GM15510 (cell line): ENCODE measurements around the gene RGR.

ENCODE experiments used
- POLR2A ChIP-seq: IDR thresholded peaks from 3 replicates; pipeline ENCODE4 v1.6.1; 2011; ENCODE audit warnings: borderline replicate concordance; ENCODE audit not compliant: insufficient read length; ENCODE audit errors: extremely low read depth

The RGR gene

DNA sequence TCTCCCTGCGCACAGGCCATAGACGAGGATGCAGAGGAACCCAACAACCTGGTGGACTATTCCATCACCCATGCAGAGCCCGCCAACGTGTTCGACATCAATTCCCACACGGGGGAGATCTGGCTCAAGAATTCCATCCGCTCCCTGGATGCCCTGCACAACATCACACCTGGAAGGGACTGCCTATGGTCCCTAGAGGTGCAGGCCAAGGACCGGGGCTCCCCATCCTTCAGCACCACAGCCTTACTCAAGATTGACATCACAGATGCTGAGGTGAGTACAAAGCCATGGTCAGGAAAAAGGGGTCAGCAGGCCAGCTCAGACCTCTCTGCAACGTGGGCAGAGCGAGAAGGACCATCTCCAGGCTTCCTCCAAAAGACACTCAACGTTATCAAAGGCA is 31.8 kb upstream of the RGR start:
- no peak for TF ChIP-seq POLR2A

DNA sequence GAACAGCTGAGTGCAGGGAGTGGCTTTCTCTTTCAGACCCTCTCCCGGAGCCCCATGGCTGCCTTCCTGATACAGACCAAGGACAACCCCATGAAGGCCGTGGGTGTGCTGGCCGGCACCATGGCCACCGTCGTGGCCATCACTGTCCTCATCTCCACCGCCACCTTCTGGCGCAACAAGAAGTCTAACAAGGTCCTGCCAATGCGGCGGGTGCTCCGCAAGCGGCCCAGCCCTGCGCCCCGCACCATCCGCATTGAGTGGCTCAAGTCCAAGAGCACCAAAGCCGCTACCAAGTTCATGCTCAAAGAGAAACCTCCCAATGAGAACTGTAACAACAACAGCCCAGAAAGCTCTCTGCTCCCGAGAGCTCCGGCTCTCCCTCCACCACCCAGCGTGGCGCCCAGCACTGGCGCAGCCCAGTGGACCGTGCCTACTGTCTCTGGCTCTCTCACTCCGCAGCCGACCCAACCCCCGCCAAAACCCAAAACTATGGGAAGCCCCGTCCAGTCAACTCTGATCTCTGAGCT is 30.7 kb upstream of the RGR start:
- TF ChIP-seq POLR2A: no peak

DNA sequence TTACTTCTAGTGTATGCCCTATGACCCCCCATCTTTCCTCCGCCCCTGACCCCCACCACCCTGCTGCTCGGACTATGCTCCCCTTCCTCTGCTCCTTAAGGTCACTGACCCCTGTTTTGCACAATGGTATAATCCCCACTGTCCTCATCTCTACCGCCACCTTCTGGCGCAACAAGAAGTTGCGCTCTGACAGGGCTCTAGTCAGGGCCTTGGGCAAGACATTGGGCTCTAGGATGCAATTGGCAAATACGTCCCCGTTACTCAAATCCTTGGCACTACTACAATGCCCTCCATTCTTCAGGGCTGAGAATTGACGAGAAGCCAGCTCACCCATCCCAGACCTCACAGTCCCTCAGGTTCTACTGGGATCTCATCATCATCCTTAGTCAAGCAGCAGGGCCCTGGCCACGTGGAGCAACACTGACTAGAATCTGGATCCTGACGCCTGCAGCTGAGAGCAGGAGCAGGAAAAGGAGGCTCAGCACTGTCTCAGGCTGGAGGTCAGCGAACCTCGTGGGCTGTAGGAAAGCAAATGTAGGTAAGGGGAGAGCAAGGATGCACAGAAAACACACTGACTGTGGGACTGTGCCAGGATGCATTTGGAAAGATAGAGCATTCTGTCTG is 30.1 kb upstream of the RGR start:
- no peak for TF ChIP-seq POLR2A

DNA sequence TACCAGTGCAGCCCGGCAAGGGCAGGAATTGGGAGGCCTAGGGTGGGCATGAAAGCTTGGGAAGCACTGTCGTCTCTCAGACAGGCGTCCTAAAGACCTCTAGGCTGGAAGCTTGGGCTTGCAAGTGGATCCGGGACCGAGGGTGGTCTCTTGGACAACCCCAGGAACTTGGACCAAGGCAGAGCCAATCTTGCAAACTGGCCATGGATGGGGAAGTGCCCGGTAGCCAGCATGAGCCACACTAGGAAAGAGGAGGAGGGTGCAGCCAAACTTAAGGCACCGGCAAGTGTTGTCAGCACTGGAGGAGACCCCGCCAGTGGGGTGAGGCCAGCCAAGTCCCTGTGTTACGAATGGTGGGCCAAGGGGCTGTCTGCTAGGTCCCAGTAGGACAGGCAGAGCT is 28.0 kb upstream of the RGR start:
- TF ChIP-seq POLR2A: no peak

DNA sequence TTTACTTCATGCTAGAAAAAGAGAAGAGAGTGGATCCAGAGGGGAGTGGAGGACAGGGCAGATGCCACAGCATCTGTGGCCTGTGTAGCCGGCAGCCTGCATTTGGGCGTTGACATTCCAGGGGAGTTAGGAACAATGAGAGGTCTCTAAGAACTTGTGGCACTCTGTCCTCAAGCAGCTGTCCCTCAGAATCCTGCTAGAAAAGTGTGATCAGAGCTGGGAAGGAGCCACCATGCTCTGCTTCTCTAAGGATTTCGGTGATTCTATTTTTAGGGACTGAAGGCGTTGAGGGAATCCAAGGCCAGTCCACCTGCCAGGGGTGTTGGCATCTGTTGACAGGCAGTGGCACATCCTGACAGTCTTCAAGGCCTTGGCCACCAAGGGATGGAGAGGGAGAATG is 27.1 kb upstream of the RGR start:
- no peak for TF ChIP-seq POLR2A

DNA sequence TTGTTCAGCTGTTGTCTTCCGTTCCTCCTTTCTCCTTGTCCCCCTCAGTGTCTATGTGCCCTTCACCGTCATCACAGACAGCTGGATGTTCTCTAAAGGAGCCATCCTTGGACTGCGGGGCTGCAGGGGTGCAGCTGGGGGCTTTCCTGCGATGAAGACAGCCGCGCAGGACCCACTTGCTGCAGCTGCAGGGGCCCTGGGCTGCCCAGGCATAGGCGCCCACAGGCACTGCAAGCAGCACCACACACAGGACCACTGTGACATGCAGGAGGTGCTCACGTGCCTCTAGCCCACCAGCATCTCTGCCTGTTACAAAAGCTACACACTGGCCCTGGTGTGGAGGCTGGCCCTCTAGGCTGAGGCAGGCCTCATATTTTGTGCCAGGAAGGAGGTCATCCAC is 22.9 kb upstream of the RGR start:
- no peak for TF ChIP-seq POLR2A

DNA sequence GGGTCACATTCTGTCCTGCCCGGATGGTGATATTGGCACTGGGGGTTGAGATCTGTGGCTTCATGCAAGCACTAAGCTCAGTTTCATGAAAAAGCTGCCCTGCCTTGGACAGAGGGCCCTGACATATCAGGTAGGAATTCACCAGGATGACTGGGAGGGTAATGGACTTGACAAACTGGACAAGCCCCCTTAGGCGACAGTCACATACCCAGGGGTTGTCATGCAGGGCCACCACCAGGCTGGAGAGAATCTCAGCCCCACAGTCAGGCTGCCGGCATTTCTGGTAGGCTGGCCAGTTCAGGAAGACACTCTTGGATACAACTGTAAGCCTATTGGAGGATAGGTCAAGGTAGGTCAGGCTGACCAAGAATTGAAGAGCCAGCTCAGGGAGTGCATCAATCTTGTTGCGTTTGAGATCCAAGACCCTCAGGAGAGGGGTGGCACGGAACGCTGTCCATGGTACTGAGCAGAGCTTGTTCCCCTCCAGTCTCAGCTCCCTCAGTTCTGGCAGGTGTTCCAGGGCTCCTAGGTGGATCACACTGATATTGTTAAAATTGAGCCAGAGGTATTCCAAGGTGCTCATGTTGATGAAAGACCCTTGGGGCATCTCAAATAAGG is 20.3 kb upstream of the RGR start:
- no peak for TF ChIP-seq POLR2A

DNA sequence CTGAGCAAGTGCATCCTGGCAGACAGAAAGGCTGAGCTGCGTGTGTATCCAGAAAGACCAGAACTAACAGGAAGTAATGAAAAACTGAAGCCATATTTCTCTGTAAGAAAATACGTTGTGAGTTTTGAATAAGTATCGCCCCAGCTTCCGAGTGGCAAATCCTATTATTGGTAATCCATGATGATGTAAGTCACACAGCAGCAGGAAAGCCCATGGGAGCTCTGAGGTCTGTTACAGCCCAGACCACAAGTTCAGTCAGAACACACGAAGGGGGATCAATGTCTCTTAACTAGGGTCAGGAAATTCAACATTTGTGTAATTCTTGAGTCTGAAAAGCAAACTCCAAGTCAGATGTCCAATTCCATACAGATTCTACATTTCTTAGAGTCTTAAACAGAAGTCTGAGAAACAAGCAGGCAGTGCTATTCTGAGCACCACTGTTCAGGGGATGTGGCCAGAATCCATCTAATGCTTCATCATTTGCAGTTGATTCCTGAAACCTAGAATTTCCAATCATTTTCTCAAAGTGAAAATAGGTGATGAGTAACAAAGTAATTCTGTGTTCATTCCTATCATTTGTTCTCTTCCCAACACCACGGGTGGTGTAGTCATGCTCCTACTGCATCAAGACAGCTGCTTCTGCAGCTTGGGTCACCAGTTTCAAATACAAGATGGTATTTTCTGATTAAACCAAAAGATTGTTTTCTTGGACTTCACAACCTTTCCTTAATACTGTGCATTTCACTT is 19.3 kb upstream of the RGR start, which contains the start of gene LRIT2:
TSS of gene LRIT2 (minus strand) at position 118 of the 747 bp plus-strand sequence. CDS start at position 94, 24 bp downstream.
- TF ChIP-seq POLR2A: no peak

DNA sequence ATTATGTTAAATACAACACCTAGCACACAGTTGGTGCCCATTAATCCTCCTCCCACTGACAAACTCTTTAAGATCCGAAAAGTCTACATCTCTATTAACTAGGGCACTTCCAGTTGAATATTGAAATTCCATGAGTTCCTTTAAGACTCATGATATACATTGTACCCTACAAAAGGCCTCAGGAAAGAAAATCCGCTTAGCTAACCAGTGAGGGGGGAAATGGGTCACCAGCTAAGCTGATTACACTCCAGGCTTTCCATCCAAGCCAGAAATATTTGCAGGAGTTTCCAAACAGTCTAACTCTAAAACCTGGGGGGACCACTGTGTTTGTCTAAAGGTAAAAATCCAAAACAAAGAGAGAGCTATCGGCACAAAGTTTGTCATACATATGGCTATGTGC is 18.2 kb upstream of the RGR start:
- TF ChIP-seq POLR2A: no peak

DNA sequence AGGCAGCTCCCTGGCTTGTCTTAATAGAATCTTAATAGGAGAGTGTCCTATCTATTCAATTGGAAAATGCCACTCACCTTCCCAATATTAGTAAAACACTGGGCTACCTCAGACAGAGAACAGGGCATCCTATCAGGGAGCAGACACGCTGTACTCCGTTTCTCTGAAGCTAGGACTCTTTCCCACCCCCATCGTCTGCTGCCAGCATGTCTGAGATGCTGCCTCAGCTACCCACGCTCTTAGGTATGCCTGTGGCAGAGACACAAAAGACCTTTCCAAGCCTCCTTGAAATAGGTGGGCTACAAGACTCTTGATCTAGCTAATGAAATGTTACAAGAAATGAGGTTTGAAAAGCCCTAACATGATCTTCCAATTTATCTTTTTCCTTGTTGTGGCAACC is 17.0 kb upstream of the RGR start:
- TF ChIP-seq POLR2A: no peak

DNA sequence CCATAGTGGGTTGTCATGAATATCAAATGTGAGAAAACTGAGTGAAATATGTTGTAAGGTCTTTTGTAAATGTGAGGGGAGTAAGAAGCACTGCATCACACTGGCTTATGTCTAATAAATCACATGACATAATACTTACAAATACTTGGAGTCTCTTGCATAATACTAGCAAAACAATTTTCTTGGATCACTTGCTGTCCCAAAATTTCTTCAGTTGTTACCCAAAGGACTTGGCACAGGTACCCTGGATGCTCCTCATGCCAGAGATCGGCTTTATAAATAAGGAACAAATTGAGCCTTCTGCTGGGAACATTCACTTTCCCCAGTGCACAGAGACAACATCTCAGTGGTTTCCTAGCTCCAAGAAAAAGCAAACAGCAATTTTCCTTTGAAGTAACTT is 14.5 kb upstream of the RGR start:
- no peak for TF ChIP-seq POLR2A

DNA sequence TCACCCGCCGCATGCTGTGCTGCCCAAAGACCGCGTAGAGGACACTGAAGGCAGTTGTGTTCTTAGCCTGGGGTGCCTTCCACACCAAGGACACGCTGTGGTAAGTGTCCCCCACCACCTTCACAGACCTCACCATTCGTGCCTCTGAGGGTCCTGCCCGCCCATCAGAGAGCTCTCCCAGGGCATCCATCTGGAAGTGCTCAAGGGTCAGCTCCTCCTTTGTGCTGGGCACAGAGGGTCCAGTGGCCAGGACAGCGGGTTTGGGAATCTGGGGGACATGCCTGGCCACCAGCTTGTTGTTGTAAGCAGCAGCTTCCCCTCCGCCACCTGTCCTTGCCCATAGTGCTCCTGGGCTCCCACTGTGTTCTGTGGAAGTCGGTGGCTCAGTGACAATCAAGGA is 12.5 kb upstream of the RGR start:
- no peak for TF ChIP-seq POLR2A

DNA sequence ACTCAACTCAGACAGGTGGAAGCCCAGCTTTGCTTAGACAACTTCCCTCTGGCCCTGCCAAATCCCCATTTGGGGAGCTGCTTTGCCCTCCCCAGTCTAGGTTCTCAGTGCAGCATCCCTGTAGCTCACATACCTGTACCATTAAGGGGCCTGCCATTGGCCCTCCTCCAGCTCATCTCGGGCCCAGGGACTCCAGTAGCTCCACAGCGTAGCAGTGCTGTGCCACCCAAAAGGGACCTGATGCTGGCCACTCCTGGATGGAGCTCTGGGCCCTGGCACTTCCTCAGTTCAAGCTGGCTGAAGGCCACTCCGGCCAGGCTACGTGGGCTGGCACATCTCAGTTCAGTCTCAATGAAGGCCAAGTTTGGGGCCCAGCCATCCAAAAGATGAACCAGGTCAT is 10.9 kb upstream of the RGR start:
- TF ChIP-seq POLR2A: no peak

DNA sequence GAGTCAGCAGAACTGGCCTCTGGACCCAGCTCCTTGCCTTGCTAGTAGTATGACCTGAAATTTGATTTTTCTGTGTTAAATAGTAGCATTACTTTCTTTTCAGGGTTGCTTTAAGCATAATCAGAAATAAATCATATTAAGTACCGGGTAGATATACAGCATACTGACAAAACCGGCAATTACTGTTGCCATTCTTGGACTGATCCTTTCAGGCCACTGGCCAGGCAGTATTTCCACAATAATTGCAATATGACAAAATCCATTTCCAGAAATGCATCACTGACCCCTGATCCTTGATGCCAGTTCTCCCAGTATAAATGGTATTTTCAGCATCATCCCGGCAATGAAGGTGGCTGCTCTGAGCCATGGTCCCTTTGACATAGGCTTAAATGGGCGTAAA is 10.4 kb upstream of the RGR start:
- TF ChIP-seq POLR2A: no peak

DNA sequence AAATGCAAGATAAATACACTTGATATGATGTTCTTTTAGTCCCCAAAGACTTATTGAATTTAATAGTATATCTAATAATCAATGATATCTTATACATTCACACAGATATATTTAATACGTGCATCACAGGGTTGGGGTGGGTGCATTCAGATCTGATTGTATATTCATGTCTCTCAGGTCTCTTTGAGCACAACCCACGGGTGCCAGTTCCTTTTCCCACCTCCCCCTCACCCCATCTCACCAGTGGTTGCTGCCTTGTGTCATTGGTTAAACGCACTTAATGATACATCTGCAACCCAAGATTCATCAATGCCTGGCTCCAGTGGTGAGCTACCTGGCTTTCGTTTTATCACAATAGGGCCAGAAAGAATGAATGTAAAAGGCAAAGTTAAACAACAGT is 9.8 kb upstream of the RGR start:
- TF ChIP-seq POLR2A: no peak

DNA sequence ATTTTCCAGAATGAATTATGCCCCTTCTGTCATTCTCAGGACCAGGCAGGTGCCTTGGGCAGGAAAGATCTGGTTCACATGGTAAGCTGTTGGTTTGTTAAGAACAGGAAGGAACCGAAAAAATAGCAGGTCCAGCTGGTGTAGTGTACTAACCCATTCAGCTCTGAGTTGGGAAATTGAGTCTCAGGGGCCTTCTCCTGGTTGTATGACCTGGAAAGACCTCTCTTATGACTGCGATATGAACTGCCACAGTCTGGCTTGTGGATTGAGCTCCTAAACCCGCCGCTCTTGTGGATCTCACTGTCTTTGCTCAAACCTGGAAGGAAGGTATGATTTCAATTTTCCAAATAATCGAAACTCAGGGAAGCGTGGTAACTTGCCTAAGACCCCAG is 8.1 kb upstream of the RGR start:
- no peak for TF ChIP-seq POLR2A
